Retinal pigment epithelial cell (primary cell): Measurements from ENCODE around the gene GRIP1.

Experiments
- DNase-seq: peaks from one replicate; pipeline ENCODE4 v3.0.0-alpha.2; 2010; ENCODE audit warnings: low read depth
- H3K4me3 ChIP-seq: 2 replicates; pipeline ENCODE4 v1.5.1; 2011; ENCODE audit warnings: mild to moderate bottlenecking, low read length, control low read depth, moderate library complexity
- CTCF ChIP-seq: conservative IDR thresholded peaks from 2 replicates; pipeline ENCODE4 v1.5.1; 2011; ENCODE audit warnings: low read depth, low read length, control low read depth, inconsistent platforms

The GRIP1 gene

GRCh38 chr12:66716522-66716921, 37.6 kb upstream of the GRIP1 start:
- no peak for TF ChIP-seq CTCF
- no peak overlapping the region for H3K4me3 ChIP-seq
- no peak for DNase-seq

GRCh38 chr12:66714709-66715108, 35.8 kb upstream of the GRIP1 start:
- no peak for TF ChIP-seq CTCF
- no peak for DNase-seq
- no peak overlapping the region for H3K4me3 ChIP-seq

GRCh38 chr12:66713984-66714383, 35.1 kb upstream of the GRIP1 start:
- TF ChIP-seq CTCF, result no peak
- H3K4me3 ChIP-seq, result no peak overlapping the region
- DNase-seq, result no peak

GRCh38 chr12:66709893-66710292, 31.0 kb upstream of the GRIP1 start:
- H3K4me3 ChIP-seq, result no peak overlapping the region
- DNase-seq, result no peak
- TF ChIP-seq CTCF, result no peak

- no peak for TF ChIP-seq CTCF
- no peak overlapping the region for H3K4me3 ChIP-seq
- no peak for DNase-seq
Observed at GRCh38 chr12:66709457-66709773, 30.5 kb upstream of the GRIP1 start.

- no peak overlapping the region for H3K4me3 ChIP-seq
- DNase-seq, result no peak
- TF ChIP-seq CTCF, result peak; percentile 41
Observed at GRCh38 chr12:66708704-66709456, 30.0 kb upstream of the GRIP1 start.

- DNase-seq, result no peak
- no peak for TF ChIP-seq CTCF
- no peak overlapping the region for H3K4me3 ChIP-seq
Observed at GRCh38 chr12:66707002-66707697, 28.3 kb upstream of the GRIP1 start.
